Mucosa of stomach (tissue), 1 donor: ENCODE results near the gene ALAD.
"Not testable (repeated sequence)": the region's sequence is repeated elsewhere in the genome, so short reads cannot be mapped to it uniquely, and the experiment has no call there.

ENCODE experiments used
- H3K27me3 ChIP-seq: one replicate; pipeline ENCODE4 v1.7.0; 2013; ENCODE audit warnings: mild to moderate bottlenecking, low read length; ENCODE audit not compliant: control insufficient read depth, insufficient read depth
- H3K36me3 ChIP-seq: one replicate; pipeline ENCODE4 v1.7.0; 2013; ENCODE audit warnings: low read length; ENCODE audit not compliant: control insufficient read depth, insufficient read depth
- H3K4me1 ChIP-seq: one replicate; pipeline ENCODE4 v1.7.0; 2013; ENCODE audit warnings: mild to moderate bottlenecking, low read length; ENCODE audit not compliant: control insufficient read depth, insufficient read depth
- H3K4me3 ChIP-seq: one replicate; pipeline ENCODE4 v1.7.0; 2013; ENCODE audit warnings: low read length
- H3K9ac ChIP-seq: one replicate; pipeline ENCODE4 v1.7.0; 2013; ENCODE audit warnings: mild to moderate bottlenecking, low read length, moderate library complexity
- H3K9me3 ChIP-seq: one replicate; pipeline ENCODE4 v1.7.0; 2013; ENCODE audit warnings: mild to moderate bottlenecking, low read length, moderate library complexity; ENCODE audit not compliant: control insufficient read depth
- donor health status: Pancreatic carcinoma.

Gene ALAD

GRCh38 chr9:113379829-113380210 is 21.3 kb downstream of the ALAD start:
- H3K27me3 ChIP-seq, H3K36me3 ChIP-seq, H3K9me3 ChIP-seq, H3K9ac ChIP-seq, H3K4me3 ChIP-seq: not testable (repeated sequence)
- peaks cover 58% of the 10 kb centered on the region for H3K4me1 ChIP-seq

- H3K36me3 ChIP-seq, H3K27me3 ChIP-seq, H3K9ac ChIP-seq, H3K4me3 ChIP-seq, H3K9me3 ChIP-seq: not testable (repeated sequence)
- peaks cover 64% of the 10 kb centered on the region for H3K4me1 ChIP-seq
Measured at GRCh38 chr9:113379094-113379828, 21.8 kb downstream of the ALAD start.

DNA sequence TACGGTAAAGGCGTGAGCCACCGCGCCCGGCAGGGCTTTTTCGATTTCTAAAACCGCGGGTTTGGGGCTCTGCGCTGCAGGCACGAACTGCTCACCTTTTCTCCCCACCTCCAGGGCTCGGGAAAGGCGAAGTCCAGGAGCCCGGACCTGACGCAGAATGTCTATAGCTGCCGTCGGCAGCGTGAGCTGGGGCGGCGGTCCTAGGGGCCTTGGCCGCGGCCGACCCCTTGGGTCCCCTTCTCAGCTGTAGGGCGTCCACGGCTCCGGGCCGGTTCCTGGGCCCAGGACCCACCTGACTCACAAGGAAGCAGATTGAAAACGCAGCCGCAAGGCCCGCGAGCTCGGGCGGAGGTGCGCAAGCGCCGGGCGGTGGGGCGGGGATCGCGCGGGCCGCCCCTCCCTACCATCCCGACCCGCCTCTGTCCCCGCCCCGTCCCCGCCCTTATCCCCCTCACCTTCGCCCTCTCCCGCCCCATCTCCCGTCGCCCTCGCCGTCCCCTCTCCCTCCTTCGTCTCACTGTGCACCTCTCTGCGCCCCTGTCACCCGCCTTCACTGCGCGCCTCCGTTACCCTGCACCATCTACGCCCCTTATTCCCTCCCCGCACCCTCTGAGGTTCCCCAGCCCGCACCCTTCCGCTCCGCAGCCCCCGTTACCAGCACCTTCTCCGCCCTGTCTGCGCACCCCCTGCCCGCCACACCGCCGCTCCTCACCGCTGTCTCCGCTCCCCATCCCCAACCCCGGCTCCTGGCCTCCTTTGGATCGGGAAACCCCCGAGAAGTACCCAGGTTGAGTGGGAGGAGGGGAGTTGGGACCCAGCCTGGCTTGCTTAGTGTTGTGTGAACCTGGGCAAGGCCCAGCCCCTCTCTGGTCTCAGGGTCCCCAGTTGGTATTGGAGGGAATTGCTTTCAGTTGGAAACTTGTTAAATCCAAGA is 24.2 kb downstream of the ALAD start, which contains the start of gene HDHD3:
TSS of gene HDHD3 (minus strand) at position 353 of the 934 bp plus-strand sequence. CDS start 2,632 bp downstream, outside the sequence.
- Histone ChIP-seq H3K4me3 (peak within 1 kb of the TSS; percentile 80), H3K4me1 (peaks cover 56% of the 10 kb centered on the region), H3K9ac (peak within 1 kb of the TSS; percentile 98), H3K9me3 (no peaks in the 10 kb centered on the region), H3K36me3 (peaks cover 20% of the 10 kb centered on the region), H3K27me3 (no peaks in the 10 kb centered on the region)

DNA sequence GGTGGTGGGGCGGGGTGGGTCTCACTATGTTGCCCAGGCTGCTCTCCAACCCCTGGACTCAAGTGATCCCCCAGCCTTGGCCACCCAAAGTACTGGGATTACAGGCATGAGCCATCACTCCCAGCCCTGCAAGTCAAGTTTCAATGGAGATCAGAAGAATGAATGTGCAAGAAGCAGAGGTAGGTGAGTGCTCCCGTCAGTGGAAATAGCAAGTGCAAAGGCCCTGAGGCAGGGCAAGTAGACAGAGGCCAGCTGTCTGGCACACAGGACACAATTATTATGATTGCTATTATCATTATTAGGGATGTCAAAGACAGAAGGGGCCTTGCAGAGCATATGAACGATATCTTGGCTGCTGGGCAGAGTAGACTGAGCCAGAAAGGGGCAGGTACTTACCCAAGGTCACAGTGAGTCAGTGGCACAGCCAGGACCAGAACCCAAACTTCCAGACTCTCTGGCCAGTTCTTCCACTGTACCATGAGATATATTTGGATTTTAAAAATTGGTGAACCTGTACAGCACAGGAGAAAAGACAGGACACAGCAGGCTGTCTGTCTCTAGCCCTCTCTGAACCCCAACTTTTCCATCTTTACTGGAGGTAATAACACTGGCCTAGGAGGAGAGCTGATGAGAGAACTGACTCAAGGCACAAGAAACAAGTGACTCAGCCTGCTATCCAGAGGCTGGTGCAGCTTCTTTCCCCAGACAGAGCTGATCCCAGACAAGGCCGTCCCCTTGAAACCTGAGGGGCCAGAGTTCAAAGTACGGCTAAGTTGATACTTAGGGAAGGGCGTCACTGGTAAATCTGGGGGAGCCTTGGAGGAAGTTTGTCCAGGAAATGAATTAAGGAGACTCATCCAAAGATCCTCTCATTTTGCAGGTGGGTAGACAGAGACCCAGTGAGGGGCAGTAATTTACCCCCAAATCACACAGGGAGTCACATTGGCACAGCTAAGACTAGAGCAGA is 25.7 kb downstream of the ALAD start:
- Histone ChIP-seq H3K27me3 (no peaks in the 10 kb centered on the region), H3K4me1 (peaks cover 42% of the 10 kb centered on the region), H3K9ac (peak overlapping the region; percentile 98), H3K4me3 (peak overlapping the region; percentile 80), H3K36me3 (peaks cover 20% of the 10 kb centered on the region), H3K9me3 (no peaks in the 10 kb centered on the region)

DNA sequence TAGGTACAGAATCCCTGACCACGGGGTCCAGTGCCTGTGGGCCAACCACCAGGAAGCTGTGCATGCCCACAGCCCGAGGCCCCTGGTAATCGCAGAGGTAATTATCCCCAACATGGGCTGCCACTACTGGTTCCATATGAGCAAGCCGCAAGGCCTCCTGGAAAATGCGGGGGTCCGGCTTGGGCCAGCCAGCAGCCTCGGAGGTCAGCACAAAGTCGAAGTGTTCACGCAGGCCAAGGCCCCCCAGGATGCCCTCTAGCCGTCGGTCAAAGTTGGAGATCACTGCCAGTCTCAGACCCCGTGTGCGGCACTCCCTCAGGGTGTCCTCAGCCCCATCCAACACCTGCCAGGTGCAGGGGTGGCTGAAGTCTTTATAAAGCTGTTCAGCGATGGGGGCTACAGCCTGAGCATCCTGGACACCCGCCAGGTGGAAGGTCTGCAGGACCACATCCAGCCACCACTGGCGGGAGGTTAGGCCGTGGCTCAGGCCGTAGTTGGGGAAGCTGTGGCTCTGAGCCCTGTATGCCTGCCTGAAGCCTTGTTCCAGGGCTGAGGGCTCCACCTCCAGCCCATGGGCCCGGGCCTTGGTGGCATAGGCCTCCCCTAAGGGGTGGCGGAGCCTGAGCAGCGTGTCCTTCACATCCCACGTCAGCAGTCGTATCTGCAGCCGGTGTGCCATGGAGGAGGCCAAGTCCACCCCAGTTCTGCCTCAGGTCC is 27.2 kb downstream of the ALAD start:
- peaks cover 20% of the 10 kb centered on the region for H3K36me3 ChIP-seq
- H3K27me3 ChIP-seq: no peaks in the 10 kb centered on the region
- no peaks in the 10 kb centered on the region for H3K9me3 ChIP-seq
- no peak overlapping the region for H3K9ac ChIP-seq
- H3K4me1 ChIP-seq: peaks cover 42% of the 10 kb centered on the region
- no peak overlapping the region for H3K4me3 ChIP-seq

DNA sequence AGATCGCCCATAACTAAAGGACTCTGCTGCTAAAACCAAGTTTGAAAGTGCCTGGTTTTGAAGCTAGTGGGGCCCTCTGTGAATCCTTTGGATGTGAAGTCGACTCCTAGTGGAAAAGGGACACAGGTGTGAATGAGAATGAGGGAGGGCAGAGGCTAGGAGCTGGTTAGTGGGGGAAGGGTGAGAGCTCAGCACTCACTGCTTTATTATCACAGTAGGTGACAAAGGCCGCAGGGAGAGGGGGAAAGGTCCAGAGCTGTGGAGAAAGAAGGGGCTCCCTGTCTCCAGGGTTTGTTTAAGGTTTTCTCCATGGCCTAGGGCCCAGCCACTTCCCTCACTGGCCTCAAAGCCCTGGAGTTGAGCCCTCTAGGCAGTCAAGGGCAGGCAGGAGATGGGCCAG is 27.8 kb downstream of the ALAD start:
- Histone ChIP-seq H3K9me3 (no peaks in the 10 kb centered on the region), H3K4me1 (peaks cover 44% of the 10 kb centered on the region), H3K27me3 (no peaks in the 10 kb centered on the region), H3K9ac (no peak overlapping the region), H3K36me3 (peaks cover 20% of the 10 kb centered on the region), H3K4me3 (no peak overlapping the region)

- no peak overlapping the region for H3K9ac ChIP-seq
- H3K4me1 ChIP-seq: peaks cover 42% of the 10 kb centered on the region
- H3K27me3 ChIP-seq: no peaks in the 10 kb centered on the region
- H3K9me3 ChIP-seq: no peaks in the 10 kb centered on the region
- H3K36me3 ChIP-seq: peaks cover 20% of the 10 kb centered on the region
- no peak overlapping the region for H3K4me3 ChIP-seq
Measured at GRCh38 chr9:113372059-113372458, 29.0 kb downstream of the ALAD start.

GRCh38 chr9:113370806-113371325 is 30.2 kb downstream of the ALAD start:
- H3K9me3 ChIP-seq: no peaks in the 10 kb centered on the region
- no peaks in the 10 kb centered on the region for H3K27me3 ChIP-seq
- H3K4me3 ChIP-seq: no peak overlapping the region
- peaks cover 42% of the 10 kb centered on the region for H3K4me1 ChIP-seq
- H3K9ac ChIP-seq: no peak overlapping the region
- H3K36me3 ChIP-seq: peaks cover 20% of the 10 kb centered on the region

GRCh38 chr9:113369855-113370140 is 31.3 kb downstream of the ALAD start:
- Histone ChIP-seq H3K4me1 (peaks cover 33% of the 10 kb centered on the region), H3K27me3 (no peaks in the 10 kb centered on the region)

DNA sequence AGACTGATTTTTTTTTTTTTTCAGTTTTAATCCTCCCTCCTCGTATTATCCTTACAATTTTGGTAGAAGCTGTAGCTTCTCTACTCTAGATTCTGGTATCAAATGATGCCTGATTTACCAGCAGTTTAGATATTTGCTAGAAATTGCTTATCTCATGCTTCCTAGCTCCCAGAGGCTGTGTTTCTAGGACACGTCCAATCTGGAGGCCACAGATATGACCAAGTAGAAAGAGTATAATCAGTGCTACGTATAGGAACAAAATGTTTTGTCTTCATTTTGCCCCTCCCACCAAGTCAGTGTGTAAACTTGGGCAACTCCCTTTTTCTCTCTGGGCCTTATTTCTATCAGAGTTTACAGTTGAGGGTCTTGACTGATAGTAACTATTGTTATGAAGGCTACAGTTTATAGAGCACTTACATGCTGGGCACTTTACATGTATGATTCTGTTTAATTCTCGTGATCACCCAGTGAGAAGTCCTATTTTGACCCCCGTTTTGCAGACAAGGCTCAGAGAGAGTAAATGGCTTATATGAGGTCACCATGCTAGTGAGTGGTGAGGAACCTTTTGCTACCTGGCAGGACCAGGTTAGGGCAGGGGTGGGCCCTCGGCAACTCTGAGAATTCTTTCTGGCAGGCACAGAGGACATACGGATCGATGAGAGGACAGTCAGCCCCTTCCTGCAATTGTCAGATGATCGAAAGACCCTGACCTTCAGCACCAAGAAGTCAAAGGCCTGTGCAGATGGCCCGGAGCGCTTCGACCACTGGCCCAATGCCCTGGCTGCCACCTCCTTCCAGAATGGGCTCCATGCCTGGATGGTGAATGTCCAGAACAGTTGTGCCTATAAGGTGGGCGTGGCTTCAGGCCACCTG is 31.9 kb downstream of the ALAD start:
- Histone ChIP-seq H3K4me1 (peaks cover 27% of the 10 kb centered on the region), H3K27me3 (no peaks in the 10 kb centered on the region), H3K9ac (peak overlapping the region; percentile 30), H3K36me3 (peaks cover 17% of the 10 kb centered on the region), H3K9me3 (no peaks in the 10 kb centered on the region), H3K4me3 (no peak overlapping the region)

More at GRCh38 chr9:113369855-113370140, 31.3 kb downstream of the ALAD start:
- no peak overlapping the region for H3K9ac ChIP-seq
- no peak overlapping the region for H3K4me3 ChIP-seq
- H3K36me3 ChIP-seq: peaks cover 20% of the 10 kb centered on the region
- H3K9me3 ChIP-seq: no peaks in the 10 kb centered on the region
